Activated B cell treated with CpG ODN at 0.5 μM for 24 hours (primary cell): ENCODE data around the gene RHO. TPM values are rescaled to one million over a fixed set of nuclear protein-coding genes. Genes with fewer than 3 reads are reported as not detected.

Experiments used
- ATAC-seq: fragments of 200-7000 bp; cut with Tn5 transposase; one replicate; pipeline ENCODE4 v1.10.0; 2021; ENCODE audit warnings: low read depth, mild to moderate bottlenecking, moderate library complexity
- CTCF ChIA-PET: fragments of 350-600 bp; sonication (Branson Sonifier 250); formaldehyde crosslinking; loops from one replicate; lab custom pipeline; 2021; ENCODE audit warnings: antibody characterized with exemption; lab: Charles Lee
- POLR2A ChIA-PET: fragments of 350-600 bp; sonication (Branson Sonifier 250); formaldehyde crosslinking; loops from one replicate; lab custom pipeline; 2021; ENCODE audit warnings: antibody characterized with exemption; lab: Charles Lee
- DNase-seq: peaks from one replicate; pipeline ENCODE4 v3.0.0; 2022
- H3K27ac Mint-ChIP-seq: one replicate; pipeline ENCODE4 v1.8.0; 2020; ENCODE audit warnings: mixed read lengths
- H3K27me3 Mint-ChIP-seq: one replicate; pipeline ENCODE4 v1.8.0; 2021; ENCODE audit warnings: mixed read lengths
- H3K36me3 Mint-ChIP-seq: one replicate; pipeline ENCODE4 v1.8.0; 2021; ENCODE audit warnings: low read depth, mixed read lengths
- H3K4me1 Mint-ChIP-seq: one replicate; pipeline ENCODE4 v1.8.0; 2021; ENCODE audit warnings: mixed read lengths
- H3K4me3 Mint-ChIP-seq: one replicate; pipeline ENCODE4 v1.8.0; 2020; ENCODE audit warnings: mild to moderate bottlenecking, mixed read lengths
- H3K9me3 Mint-ChIP-seq: one replicate; pipeline ENCODE4 v1.8.0; 2020; ENCODE audit warnings: mixed read lengths
- CTCF ChIP-seq: fragments of 200-600 bp; IDR thresholded peaks from one replicate; pipeline ENCODE4 v1.8.0; 2022; ENCODE audit warnings: antibody characterized with exemption, mild to moderate bottlenecking
- intact Hi-C: fragments of 100-400 bp; cut with micrococcal nuclease; formaldehyde crosslinking; loops from one replicate; pipeline ENCODE4 v1.15.1; 2024
- total RNA-seq: library from RNA; stranded (reverse); gene quantifications from 2 replicates; pipeline ENCODE4 v1.2.3, GENCODE V29; 2022

RHO gene
- total RNA-seq, 1 donor from 2014 or later = not detected

- intact Hi-C loops = no loop called here
- no peak overlapping the region for H3K4me3 Mint-ChIP-seq
- peaks cover under 1% of the 10 kb centered on the region for H3K27me3 Mint-ChIP-seq
- H3K9me3 Mint-ChIP-seq = no peaks in the 10 kb centered on the region
- TF ChIP-seq CTCF = no peak
- no peak overlapping the region for H3K27ac Mint-ChIP-seq
- H3K4me1 Mint-ChIP-seq = peaks cover 8% of the 10 kb centered on the region
- no peak for DNase-seq
- ChIA-PET POLR2A (no interaction called here), CTCF (interaction anchor here (1.0 kb wide), 1 partner anchor 14 kb away, joined by 3 read pairs; no protein-coding TSS in a partner anchor)
- no peak for ATAC-seq
- H3K36me3 Mint-ChIP-seq = no peaks in the 10 kb centered on the region
Observed at GRCh38 chr3:129553171-129553570, 24.7 kb downstream of the RHO start.

GRCh38 chr3:129553719-129554118, 25.3 kb downstream of the RHO start:
- peaks cover 3% of the 10 kb centered on the region for H3K27me3 Mint-ChIP-seq
- POLR2A ChIA-PET = no interaction called here
- no peak overlapping the region for H3K27ac Mint-ChIP-seq
- no peaks in the 10 kb centered on the region for H3K9me3 Mint-ChIP-seq
- no peaks in the 10 kb centered on the region for H3K36me3 Mint-ChIP-seq
- no peak for TF ChIP-seq CTCF
- H3K4me1 Mint-ChIP-seq = peaks cover 10% of the 10 kb centered on the region
- intact Hi-C loops = no loop called here
- CTCF ChIA-PET = interaction anchor here (1.0 kb wide), 1 partner anchor 13 kb away, joined by 3 read pairs; no protein-coding TSS in a partner anchor
- DNase-seq = no peak
- H3K4me3 Mint-ChIP-seq = no peak overlapping the region
- no peak for ATAC-seq

- ChIA-PET CTCF (interaction anchor here (1.0 to 1.1 kb wide), 2 partner anchors 12 to 171 kb away, joined by 3 read pairs; no protein-coding TSS in a partner anchor), POLR2A (no interaction called here)
- no peak overlapping the region for H3K27ac Mint-ChIP-seq
- DNase-seq (no peak), ATAC-seq (no peak)
- intact Hi-C loops = no loop called here
- H3K4me1 Mint-ChIP-seq = peaks cover 10% of the 10 kb centered on the region
- H3K36me3 Mint-ChIP-seq = no peaks in the 10 kb centered on the region
- no peak overlapping the region for H3K4me3 Mint-ChIP-seq
- peaks cover 3% of the 10 kb centered on the region for H3K27me3 Mint-ChIP-seq
- no peaks in the 10 kb centered on the region for H3K9me3 Mint-ChIP-seq
- no peak for TF ChIP-seq CTCF
Observed at GRCh38 chr3:129554356-129555152, 26.1 kb downstream of the RHO start.

GRCh38 chr3:129555153-129555550, 26.7 kb downstream of the RHO start:
- no peak for ATAC-seq
- no peak for TF ChIP-seq CTCF
- Mint-ChIP-seq H3K36me3 (no peaks in the 10 kb centered on the region), H3K27me3 (peaks cover 3% of the 10 kb centered on the region), H3K4me1 (peaks cover 10% of the 10 kb centered on the region), H3K27ac (no peak overlapping the region), H3K9me3 (no peaks in the 10 kb centered on the region), H3K4me3 (no peak overlapping the region)
- POLR2A ChIA-PET = no interaction called here
- intact Hi-C loops = no loop called here
- CTCF ChIA-PET = interaction anchor here (1.1 kb wide), 1 partner anchor 172 kb away, joined by 3 read pairs; no protein-coding TSS in a partner anchor
- no peak for DNase-seq

- DNase-seq (no peak), ATAC-seq (no peak)
- H3K4me1 Mint-ChIP-seq = peaks cover 13% of the 10 kb centered on the region
- intact Hi-C loops = no loop called here
- no peak for TF ChIP-seq CTCF
- no peak overlapping the region for H3K27ac Mint-ChIP-seq
- ChIA-PET CTCF (no interaction called here), POLR2A (no interaction called here)
- H3K9me3 Mint-ChIP-seq = no peaks in the 10 kb centered on the region
- peaks cover 3% of the 10 kb centered on the region for H3K27me3 Mint-ChIP-seq
- H3K36me3 Mint-ChIP-seq = no peaks in the 10 kb centered on the region
- H3K4me3 Mint-ChIP-seq = no peak overlapping the region
Observed at GRCh38 chr3:129555616-129556357, 27.3 kb downstream of the RHO start.
